GM21367 (cell line): ENCODE measurements around the gene SLC19A2.
A peak's percentile ranks its signal among the peaks of the same experiment; 100 is the strongest.

Source experiments
- ATAC-seq: cut with Tn5 transposase; IDR thresholded peaks from one replicate; pipeline ENCODE4 v1.9.1; 2021; ENCODE audit not compliant: unreplicated experiment

Gene SLC19A2

DNA sequence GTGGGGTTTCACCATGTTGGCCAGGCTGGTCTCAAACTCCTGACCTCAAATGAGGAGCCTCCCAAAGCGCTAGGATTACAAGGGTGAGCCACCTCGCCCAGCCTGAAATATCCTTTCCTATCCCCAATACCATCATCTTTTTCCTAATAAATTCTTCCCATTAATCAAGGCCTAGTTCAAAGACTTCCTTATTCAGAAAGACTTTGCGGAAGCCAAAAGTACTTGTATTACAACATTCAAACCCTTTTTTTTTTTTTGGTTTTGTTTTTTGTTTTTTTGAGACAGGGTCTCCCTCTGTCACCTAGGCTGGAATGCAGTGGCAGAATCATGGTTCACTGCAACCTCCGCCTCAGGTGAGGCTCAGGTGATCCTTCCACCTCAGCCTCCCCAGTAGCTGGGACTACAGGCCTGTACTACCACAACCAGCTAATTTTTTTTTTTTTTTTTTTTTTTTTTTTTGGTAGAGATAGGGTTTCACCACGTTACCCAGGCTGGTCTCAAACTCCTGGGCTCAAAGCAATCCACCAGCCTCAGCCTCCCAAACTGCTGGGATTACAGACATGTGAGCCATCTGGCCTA lies 7.6 kb downstream of the SLC19A2 start:
- ATAC-seq, result no peak

DNA sequence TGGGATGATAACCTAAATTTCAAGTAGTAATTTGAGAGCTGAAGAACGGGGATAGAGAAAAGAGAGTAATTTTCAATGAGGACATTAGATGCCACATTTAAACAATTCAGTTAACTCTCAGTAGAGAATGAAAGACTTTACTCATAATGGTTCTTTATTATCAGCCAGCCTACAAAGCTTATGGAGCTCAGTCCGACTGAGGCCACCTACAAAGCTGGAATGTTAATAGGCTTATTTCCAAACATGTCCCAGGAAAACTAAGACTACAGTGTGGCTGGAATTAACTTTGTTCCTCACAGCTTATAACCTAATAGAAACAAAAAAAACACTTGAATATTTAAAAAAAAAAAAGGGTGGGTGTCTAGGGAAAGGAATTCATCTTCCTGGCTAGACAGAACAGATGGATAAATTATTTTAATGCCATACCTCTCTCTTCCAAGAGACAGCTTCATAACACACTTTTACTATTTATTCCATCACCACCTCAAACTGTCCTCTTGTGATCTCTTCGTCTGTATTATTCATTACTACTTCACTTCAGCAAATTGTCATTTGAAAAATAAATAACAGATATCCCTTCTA lies 9.8 kb downstream of the SLC19A2 start:
- no peak for ATAC-seq

DNA sequence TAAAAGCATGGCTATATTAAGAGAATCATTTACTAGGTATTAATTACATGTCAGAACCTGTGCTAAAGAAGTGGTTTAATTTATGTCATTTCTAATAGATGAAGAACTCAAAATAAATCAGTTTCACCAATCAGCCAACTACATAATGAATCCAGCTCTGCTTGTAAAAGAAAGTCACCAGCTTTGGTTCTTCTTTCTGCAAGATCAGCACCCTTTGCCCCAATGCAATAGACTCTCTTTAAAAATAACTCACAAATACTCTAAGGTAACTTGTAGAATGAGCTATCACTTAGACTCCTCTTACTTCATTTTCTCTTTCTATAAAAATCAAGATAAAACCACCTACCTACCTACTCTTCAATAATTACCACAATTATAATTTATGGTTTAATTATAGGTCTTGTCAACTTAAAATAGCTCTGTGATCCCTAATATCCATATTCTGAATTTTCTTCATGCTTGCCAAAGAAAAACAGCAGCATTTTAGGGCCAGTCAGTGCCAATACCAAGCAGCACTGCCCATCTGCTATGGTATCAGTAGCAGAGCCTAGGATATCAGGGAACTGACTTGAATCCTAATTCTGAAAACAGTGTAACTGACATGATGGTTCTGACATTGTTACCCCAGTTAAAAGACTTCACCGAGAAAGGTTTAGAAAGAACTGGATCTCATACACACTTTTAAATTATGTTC lies 11.3 kb downstream of the SLC19A2 start:
- no peak for ATAC-seq

DNA sequence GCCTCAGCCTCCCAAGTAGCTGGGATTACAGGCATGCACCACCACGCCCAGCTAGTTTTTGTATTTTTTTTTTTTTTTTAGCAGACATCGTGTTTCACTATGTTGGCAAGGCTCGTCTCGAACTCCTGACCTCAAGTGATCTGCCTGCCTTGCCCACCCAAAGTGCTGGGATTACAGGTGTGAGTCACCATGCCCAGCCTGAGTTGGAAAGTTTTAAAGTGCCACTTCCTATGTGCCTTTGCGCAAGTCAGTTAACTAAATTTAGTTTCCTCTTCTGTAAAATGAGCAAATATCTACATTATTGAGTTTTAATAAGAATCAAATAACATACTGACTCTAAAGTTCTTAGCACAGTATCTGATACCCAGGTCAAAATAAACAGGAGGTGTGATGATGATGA lies 12.4 kb downstream of the SLC19A2 start:
- no peak for ATAC-seq

DNA sequence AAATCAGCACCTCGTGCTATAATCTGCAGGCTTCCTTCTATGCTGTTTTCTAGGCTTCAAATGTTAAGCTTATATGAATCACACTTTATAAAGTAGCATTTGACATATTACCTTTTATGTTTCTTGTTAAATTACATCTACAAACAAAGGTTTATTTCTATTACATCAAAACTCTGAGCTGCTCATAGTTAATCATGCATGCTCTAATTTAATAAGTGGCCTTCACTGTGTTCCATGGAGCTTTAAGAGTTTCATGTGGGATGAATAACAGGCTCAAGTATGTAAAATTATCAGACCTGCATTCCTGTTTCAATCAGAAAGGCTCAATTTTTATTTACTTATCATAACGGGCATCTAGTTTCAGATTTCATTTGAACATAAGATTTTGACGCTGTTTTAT lies 13.0 kb downstream of the SLC19A2 start:
- ATAC-seq, result no peak

DNA sequence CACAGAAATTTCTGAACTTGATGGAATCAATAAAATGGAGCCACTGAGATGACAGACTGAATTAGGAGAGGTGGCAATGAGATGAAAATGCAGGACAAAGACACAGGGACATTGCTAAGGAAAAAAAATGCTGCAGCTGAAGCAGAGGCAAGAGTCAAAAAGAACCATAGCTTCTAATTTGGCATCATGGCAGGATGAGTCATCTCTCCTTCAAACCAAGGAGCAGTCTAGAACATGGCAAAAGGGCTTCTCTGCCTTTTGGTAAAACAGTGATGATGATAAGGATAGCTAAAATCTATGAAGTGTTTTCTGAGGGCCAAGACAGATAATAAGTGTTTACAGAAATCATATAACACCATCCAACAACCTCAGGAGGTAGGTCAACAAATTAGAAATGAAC lies 16.8 kb downstream of the SLC19A2 start:
- no peak for ATAC-seq

DNA sequence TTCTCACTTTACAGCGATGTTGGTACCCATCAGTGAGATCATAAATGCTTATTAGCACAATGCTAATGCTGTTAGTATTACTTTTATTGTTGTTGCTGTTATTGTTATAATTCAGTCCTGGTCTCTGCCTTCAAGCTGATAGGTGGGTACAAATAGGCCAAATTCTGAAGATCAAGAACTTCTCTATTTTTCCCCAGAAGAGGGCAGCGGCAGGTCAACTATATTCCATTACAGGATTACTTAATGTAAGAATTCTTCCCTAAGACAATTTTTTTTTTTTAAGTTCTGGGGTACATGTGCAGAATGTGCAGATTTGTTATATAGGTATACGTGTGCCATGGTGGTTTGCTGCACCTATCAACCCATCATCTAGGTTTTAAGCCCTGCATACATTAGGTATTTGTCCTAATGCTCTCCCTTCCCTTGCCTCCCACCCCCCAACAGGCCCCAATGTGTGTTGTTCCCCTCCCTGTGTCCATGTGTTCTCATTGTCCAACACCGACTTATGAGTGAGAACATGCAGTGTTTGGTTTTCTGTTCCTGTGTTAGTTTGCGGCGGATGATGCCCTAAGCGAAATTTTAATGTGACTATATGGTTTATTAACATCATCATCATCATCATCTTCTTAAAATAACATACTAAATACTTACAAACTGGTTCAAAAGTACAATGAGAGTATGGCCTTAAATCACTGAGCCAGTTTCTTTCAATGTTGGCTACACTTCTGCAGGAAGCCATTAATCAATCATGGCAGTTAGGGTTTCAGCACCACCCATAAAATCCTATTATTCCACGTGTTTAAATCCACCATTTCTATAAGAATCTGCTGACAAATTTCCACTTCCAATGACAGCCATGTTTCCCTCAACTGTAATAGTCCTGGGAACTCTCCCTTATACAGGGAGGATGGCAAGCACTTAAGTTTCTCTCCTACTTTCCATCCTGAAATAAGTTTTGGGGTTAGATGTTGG lies 19.2 kb downstream of the SLC19A2 start:
- no peak for ATAC-seq

DNA sequence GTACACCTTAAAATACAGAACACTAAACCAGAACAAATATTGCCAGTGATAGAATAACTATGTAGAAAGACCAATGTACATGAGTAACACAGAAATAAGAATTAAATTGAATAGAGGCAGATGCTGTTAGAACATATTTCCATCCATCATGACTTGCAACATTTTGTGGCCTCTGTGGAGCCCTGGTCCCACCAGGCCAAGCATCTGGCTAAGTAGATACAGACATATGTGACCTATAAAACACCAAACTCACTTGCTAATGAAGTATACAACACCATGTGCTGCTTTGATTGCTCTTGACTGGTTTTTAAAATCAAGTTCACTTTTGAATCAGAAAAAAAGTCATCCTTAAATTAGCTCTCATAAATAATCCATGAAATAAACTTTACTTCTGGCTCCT lies 20.5 kb downstream of the SLC19A2 start:
- no peak for ATAC-seq

DNA sequence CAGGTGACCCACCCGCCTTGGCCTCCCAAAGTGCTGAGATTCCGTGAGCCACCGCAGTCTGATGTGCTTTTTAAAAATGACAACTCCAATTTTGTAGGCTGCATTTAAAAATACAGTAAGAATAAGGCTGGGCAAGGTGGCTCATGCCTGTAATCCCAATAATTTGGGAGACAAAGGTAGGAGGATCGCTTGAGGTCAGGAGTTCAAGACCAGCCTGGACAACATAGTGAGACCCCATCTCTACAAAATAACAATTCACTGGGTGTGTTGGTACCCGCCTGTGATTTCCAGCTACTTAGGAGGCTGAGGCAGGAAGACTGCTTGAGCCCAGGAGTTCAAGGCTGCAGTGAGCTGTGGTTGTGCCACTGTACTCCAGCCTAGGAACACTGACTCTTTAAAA lies 23.4 kb downstream of the SLC19A2 start:
- ATAC-seq, result no peak

DNA sequence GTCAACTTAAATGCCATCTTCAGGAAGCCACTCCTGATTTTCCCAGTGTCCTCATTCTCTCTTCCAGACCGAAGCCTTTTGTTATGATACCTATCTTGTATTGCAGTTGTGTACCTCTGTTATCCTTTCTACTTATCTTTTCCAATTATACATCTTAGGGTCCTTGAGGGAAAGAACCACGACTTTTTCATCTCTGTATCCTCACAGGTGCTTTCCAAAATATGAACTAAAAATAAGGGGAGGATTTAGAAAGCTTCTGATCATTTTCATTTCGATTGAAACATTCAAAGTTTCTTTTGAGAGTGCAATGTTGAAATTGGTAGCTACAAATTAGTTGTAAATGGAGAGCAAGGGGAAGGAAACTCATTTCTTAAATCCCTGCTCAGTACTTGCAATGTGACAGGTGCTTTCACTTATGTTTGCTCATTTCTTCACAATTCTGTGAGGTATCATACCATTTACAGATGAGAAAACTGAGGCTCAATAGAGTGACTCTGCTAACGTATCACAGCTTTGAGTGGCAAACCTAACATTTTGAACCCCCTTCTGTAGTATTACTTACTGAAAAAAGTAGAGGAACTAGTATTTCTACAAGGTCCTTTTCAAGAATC lies 24.2 kb downstream of the SLC19A2 start:
- ATAC-seq, result no peak

DNA sequence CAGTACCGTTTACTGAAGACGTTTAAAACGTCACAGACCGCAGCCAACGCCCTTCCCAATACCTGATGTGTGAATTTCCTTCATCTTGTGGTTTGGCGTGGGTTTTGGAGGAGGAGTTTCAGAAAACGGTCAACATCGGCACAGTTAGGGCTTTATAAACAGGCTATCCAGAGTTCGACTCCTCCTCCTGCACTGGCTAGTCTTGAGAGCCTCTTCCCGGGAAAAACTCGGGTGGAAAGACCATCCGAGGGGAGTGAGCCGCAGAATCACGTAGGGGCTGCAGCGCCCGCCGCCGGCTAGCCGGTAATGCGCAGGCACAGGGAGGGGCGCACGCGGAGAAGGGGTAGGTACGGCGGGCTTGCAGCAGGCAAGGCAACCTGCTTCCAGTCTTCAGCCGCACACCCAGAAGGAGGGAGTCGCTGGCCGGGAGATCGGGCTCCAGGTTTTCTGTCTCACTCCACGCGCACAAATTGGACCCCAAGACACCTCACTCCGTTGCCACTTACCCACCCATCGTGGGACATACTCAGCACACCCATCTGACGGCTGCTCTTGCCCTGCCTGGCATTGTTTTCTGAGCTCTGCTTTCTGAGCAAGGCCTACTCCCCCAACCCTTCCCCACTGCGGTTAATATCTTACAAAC lies 25.4 kb downstream of the SLC19A2 start:
- no peak for ATAC-seq

DNA sequence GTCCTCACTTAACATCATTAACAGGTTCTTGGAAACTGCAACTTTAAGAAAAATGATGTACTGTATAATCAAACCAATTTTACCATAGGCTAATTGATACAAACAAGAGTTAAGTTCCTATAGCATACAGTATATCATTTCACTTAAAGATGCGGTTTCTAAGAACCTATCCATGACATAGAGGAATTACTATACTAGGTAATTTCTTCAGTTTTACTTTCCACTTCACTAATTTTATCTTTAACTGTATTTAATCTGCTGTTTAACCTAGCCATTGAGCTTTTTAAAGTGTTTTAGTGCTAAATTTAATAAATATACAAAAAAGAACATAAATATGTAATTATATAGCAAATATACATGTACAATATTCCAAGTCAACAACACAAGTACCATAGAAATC lies 28.3 kb downstream of the SLC19A2 start:
- no peak for ATAC-seq

DNA sequence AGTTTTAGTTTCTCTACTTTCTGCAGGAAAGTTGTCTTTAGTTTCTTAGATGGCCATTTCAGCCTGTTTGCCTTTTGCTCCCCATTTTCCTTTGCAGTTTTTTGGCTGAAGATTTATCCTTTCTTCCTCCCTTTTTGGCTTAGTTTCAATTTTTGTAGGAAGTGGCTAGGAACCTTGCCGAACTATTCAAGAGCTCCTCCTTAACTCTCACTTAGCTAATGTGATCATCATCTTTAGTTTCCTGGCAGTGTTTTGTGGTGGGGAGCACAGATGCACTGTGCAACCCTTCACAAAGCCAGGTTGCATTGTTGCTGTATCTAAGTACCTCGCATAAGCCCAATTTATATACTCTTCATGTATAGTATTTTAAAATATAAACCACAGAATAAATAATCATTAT lies 29.7 kb downstream of the SLC19A2 start:
- ATAC-seq, result no peak

DNA sequence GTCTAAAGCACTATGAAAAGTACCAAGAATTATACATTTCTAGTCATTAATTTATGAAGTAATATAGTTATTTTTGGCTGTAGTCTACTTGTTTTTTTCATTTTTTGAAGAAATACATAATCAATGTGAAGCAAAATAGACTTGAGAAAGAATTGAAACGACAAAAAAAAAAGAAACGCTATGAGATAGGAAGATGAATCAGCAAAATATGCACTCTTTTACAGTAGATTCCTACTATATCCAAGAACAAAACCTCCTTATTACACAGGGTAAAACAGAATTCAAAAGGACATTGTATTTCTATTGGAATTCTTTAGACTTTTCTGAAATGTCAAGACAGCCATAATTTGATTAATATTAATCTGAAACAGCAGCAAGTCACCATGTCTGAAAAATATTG lies 32.8 kb downstream of the SLC19A2 start:
- ATAC-seq, result no peak

DNA sequence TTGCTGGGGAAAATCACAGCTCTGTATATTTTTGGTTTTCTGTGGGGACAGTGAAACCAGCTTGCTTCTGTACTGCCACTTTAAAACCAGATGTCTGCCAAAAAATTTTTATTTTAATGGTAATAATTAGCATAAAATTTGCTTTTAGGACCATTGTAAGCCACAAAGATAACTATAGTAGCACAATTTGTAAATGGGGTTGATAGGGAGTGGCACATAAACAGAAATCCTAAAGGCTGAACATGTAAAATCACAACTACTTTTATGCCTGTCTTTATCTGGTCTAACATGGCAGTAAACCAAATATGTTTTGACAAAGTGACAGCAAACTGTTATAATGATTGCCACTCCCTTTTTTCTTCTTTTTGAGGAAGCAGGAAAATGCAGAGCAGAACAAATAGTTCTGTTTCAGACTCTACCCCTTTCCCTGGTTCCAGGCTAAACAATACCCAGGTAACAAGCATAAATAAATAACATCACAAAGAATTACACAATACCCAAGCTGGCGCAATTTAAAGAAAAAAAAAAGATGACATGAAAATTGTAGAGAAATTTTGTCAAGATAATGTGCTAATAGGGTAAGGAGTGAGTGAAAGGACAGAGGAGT lies 34.4 kb downstream of the SLC19A2 start:
- no peak for ATAC-seq

DNA sequence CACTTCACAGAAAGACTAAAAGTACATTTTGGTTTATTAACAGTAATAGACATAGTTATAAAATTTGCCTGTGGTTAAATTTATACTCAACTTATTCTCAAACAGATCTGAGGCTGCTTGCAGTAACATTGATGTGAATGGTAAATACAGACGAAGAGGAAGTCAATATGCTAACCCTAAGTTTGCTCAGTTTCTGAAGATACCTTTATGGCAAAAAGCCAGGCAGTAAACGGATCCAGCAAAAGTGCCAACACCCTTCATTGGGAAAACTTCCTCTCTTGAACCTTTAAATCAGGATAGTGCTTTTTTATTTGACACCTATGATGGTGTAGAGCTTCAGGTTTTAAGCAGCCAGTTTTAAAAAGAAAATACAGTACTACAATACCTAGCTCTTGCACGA lies 41.8 kb downstream of the SLC19A2 start:
- ATAC-seq, result no peak

DNA sequence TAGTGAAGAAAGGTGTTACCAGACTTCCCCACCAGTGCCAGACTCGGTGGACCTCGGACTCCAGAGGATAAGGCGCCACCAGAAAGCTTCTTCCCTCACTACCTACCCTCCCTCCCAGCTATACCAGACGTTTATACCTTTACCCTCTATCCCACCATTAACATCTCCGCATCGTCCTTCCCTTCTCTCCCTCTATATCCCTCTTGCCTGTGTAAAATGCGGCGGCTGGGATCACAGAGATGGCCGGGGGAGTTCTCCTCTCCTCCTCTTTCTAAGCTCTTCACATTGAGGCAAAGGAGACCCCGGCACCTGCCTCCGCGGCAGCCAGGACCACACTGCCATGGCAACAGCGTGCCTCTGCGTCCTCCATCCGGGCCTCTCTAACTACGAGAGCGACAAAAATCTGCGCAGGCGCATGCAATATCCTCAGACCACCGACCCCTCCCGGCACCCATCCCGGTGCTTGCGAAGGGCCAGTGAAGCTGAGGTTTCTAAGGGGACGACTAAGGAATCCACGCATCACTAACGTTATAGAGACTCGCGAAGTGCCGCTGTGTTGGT lies 58.6 kb downstream of the SLC19A2 start, which contains the start of gene CCDC181:
TSS of gene CCDC181 (minus strand) at position 394 of the 561 bp plus-strand sequence. CDS start 2,547 bp downstream, outside the sequence.
- peak; percentile 74 for ATAC-seq

DNA sequence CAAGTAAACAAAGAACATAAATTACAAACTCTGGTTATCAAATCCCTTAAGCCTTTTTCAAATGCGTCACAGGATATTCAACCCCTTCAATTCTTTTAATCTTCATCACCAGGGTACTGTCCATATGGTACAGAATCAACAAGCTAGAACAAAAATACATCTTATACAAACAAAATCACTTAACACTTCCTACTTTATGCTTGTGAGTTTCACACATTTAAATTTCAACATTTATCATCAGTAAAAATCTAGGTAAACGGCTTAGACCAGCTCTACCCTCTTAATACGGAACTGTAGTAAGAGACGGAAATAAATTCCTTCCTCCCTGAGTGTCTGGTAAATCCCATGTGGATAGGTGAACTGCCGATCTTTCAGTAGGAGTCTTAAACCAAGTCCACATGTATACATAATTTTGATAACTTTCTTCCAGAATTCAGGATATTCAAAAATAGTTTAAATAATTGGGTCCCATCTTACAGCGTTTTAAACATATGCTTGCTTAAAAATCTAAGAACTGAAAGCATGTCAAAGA lies 59.5 kb downstream of the SLC19A2 start:
- ATAC-seq, result no peak

DNA sequence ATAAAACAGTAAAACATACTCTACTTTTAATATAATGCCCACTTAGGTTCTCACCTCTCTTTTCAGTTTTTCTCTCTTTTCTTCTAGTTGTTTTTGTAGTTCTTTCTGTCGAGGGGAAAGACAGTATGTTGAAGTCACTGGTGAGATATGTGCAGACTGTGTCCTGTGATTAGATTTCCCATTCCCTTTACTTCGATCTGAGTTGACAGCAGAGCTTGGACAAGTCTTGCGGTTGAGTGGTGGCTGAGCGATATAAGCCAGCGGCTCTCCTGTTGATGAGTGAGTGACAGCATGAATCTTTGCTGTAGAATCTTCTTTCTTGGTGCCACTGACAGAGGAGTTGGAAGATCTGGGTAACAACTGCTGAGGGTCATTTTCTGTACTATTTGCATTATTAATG lies 64.4 kb downstream of the SLC19A2 start:
- no peak for ATAC-seq

DNA sequence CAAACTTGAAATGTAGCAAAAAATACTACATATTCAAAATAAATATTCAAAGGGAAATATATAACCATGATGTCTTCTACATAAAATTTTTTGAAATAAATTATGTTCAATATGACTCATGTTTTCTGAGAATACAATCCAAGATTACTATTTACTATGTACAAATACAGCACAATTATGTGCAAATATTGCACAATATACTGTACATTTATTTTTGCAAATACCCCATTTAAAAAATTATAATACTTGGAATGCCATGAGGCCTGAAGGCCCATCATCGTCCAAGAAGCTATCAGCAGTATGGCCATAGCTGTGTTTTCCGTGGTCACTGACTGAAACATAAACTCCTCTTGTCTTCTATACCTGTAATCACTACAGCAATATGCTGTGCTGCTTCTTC lies 70.8 kb downstream of the SLC19A2 start:
- ATAC-seq, result no peak
